ENCODE results near the gene MTCH2. TPM values are rescaled to one million over a fixed set of nuclear protein-coding genes. Genes with fewer than 3 reads are reported as not detected.

Gene MTCH2
- 10 to 100 TPM; 21.0 to 61.3 (median 35.6) TPM for total RNA-seq

DNA sequence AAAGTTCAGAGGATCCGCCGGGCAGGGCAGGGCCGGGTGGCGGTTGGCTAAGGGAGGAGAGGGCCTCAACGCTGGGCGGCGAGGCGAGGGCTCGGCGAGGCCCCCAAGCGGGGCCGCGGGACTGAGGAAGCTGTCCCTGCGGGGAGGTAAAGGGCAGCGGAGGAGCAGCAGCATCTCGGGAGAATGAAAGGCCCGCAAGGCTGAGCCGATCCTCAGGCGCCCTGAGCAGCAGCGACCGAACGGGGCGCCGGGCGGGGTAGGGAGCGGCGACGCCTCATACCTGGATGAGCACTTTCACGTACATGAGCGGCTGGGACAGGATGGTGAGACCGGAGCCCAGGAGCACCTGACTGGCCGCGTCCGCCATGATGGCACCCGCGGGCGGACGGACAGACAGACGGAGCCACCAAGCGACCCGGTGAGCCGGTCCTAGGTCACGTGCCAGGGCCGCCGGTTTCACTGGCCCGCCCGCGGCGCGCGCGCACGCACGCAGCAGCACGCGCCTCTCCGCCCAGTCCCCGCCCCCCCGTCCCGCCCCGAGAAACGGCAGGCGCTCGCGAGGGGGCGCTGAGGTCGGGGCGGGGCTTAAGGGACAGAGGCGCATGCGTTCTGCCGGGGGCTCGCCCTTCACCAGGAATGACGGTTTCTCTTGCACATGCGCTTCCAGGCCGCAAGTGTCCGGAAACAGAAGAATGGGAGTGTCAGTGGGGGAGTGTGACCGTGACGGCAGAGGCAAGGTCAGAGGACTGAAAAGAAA is at the start of gene MTCH2:
Gene MTCH2, minus strand, starts transcription at position 461 of the 757 bp plus-strand sequence. Its CDS starts 94 bp downstream, at position 367.
- peak within 1 kb of the TSS; percentile 85 to 95 (median 94) for H3K27ac ChIP-seq
- WGBS, 2 donors, result 1% methylated on average over 21 to 58 of the region's 78 CpGs
- DNase-seq (peak; percentile 97 to 99), ATAC-seq (ENCODE audit: low FRiP score in 2 of 2) (peak; percentile 99)
- no peaks in the 10 kb centered on the region for H3K27me3 ChIP-seq
- no peaks in the 10 kb centered on the region for H3K9me3 ChIP-seq
- H3K36me3 ChIP-seq, result peaks cover 4 to 23% (median 8%) of the 10 kb centered on the region in 4 donors
- TF ChIP-seq CTCF (IDR thresholded peaks at IDR 0.05), result peak in 5 of 6 experiments; percentile 40 to 63 (median 54)
- TF ChIP-seq POLR2AphosphoS5 (IDR thresholded peaks at IDR 0.05), result peak; percentile 66 to 88
- TF ChIP-seq EP300 (IDR thresholded peaks at IDR 0.05), result peak in 1 of 4 donors; percentile 28
- peak in 3 of 4 donors; percentile 28 to 81 (median 78) for TF ChIP-seq POLR2A (IDR thresholded peaks at IDR 0.05)
- peaks cover 10 to 17% (median 14%) of the 10 kb centered on the region in 4 donors for H3K4me1 ChIP-seq
- peak within 1 kb of the TSS; percentile 65 to 85 (median 76) for H3K4me3 ChIP-seq

- no peak for ATAC-seq (ENCODE audit: low FRiP score in 2 of 2)
- H3K9me3 ChIP-seq, result no peaks in the 10 kb centered on the region
Observed at GRCh38 chr11:47691979-47692378, 49.6 kb upstream of the MTCH2 start.

DNA sequence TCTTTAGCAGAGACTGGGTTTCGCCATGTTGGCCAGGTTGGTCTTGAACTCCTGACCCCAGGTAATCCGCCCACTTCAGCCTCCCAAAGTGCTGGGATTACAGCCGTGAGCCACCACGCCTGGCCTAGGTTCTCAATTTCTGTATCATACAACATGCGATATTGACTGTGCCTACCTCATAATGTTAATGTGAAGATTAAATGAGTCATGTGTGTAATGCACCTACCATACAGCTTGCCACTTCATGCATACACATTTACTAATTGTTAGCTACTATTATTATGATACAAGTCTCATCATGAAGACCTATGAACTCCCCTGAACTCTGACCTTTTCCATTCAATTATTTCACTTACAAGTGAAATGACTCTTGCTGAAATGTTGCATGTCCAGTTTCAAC is 47.1 kb upstream of the MTCH2 start:
- no peak for DNase-seq
- ATAC-seq (ENCODE audit: low FRiP score in 2 of 2), result no peak
- H3K4me3 ChIP-seq, result no peak overlapping the region
- no peak for TF ChIP-seq POLR2AphosphoS5 (IDR thresholded peaks at IDR 0.05)
- TF ChIP-seq EP300 (IDR thresholded peaks at IDR 0.05), result no peak
- no peak for TF ChIP-seq POLR2A (IDR thresholded peaks at IDR 0.05)
- no peak for TF ChIP-seq CTCF (IDR thresholded peaks at IDR 0.05)
- H3K9me3 ChIP-seq, result no peaks in the 10 kb centered on the region
- H3K4me1 ChIP-seq, result no peaks in the 10 kb centered on the region
- no peaks in the 10 kb centered on the region for H3K36me3 ChIP-seq
- no peaks in the 10 kb centered on the region for H3K27me3 ChIP-seq
- 88 to 93% methylated on average over 5 of the region's 5 CpGs for WGBS, 2 donors
- H3K27ac ChIP-seq, result no peak overlapping the region

More at GRCh38 chr11:47691979-47692378, 49.6 kb upstream of the MTCH2 start:
- Histone ChIP-seq H3K27me3 (no peaks in the 10 kb centered on the region), H3K36me3 (no peaks in the 10 kb centered on the region), H3K4me1 (no peaks in the 10 kb centered on the region), H3K27ac (no peak overlapping the region), H3K4me3 (no peak overlapping the region)
- 60 to 75% methylated on average over 2 of the region's 2 CpGs for WGBS, 2 donors
- TF ChIP-seq POLR2A (IDR thresholded peaks at IDR 0.05) (no peak), EP300 (IDR thresholded peaks at IDR 0.05) (no peak), POLR2AphosphoS5 (IDR thresholded peaks at IDR 0.05) (no peak), CTCF (IDR thresholded peaks at IDR 0.05) (no peak)
- DNase-seq, result no peak

- Histone ChIP-seq H3K27me3 (no peaks in the 10 kb centered on the region), H3K9me3 (no peaks in the 10 kb centered on the region), H3K4me1 (no peaks in the 10 kb centered on the region), H3K4me3 (no peak overlapping the region), H3K36me3 (no peaks in the 10 kb centered on the region), H3K27ac (no peak overlapping the region)
- 91 to 92% methylated on average over 2 of the region's 2 CpGs for WGBS, 2 donors
- no peak for TF ChIP-seq POLR2A (IDR thresholded peaks at IDR 0.05)
- TF ChIP-seq CTCF (IDR thresholded peaks at IDR 0.05), result no peak
- no peak for TF ChIP-seq POLR2AphosphoS5 (IDR thresholded peaks at IDR 0.05)
- no peak for TF ChIP-seq EP300 (IDR thresholded peaks at IDR 0.05)
- ATAC-seq (ENCODE audit: low FRiP score in 2 of 2) (no peak), DNase-seq (no peak)
Observed at GRCh38 chr11:47688991-47689390, 46.6 kb upstream of the MTCH2 start.
